HG02610 (cell line): Measurements from ENCODE around the gene MVD.
A peak's percentile ranks its signal among the peaks of the same experiment; 100 is the strongest.
"Not testable (repeated sequence)": the region's sequence is repeated elsewhere in the genome, so short reads cannot be mapped to it uniquely, and the experiment has no call there.

ENCODE experiments used
- ATAC-seq: cut with Tn5 transposase; IDR thresholded peaks from one replicate; pipeline ENCODE4 v1.9.1; 2021; ENCODE audit warnings: mild to moderate bottlenecking, moderate library complexity; ENCODE audit not compliant: unreplicated experiment

The MVD gene

DNA sequence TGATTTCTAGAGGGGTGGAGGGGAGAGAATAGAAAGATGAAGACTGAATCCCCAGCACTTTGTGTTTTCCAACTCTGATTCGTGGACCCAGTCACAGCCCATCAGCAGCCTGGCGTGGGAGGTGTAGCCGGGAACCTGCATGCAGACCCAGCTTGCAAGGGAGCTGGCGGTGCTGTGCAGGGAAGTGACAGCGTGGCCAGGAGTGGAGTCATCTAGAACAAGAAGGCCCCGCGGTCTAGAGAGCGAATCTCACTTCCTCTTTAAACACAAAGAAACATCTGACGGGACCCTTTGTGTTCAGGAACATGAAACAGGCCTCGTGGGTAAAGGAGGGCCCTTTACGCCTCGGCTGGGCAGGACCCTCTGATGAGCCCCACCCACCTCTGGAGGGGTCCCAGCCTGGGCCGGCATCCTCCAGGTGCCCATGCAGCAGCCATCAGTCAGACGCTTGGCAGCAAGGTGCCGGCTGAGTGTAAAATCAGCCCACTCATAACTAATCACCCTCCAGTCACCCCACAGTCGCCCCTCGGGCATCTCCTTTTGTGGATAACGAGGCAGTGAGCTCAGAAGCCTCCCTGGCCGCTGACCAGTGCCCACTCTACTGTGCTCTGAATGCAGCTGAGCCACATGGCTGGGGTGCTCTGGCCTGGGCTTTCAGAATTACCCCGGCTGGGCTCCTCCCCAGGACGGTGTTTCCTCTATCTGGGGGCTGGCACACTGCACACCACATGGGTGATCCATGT, 19.0 kb upstream of the MVD start:
- ATAC-seq = peak; percentile 72

- ATAC-seq = no peak
Observed at GRCh38 chr16:88681084-88681680, 18.3 kb upstream of the MVD start.

DNA sequence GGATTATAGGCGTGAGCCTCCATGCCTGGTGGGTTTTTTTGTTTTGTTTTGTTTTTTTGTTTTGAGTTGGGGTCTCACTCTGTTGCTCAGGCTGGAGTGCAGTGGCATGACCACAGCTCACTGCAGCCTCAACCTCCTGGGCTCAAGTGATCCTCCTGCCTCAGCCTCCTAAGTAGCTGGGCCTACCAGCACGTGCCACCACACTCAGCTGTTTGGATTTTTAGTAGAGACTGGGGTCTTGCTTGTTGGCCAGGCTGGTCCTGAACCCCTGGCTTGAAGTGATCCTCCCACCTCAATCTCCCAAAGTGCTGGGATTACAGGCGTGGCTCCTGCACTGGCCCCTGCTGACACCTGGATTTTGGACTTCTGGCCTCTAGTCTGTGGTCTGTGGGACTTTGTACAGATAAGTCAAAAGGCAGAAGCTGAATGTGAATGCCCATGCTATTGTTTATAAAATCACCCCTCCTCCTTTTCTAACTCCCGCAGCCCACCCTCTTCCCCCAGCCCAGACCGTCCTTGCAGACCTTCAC, 17.7 kb upstream of the MVD start:
- no peak for ATAC-seq

DNA sequence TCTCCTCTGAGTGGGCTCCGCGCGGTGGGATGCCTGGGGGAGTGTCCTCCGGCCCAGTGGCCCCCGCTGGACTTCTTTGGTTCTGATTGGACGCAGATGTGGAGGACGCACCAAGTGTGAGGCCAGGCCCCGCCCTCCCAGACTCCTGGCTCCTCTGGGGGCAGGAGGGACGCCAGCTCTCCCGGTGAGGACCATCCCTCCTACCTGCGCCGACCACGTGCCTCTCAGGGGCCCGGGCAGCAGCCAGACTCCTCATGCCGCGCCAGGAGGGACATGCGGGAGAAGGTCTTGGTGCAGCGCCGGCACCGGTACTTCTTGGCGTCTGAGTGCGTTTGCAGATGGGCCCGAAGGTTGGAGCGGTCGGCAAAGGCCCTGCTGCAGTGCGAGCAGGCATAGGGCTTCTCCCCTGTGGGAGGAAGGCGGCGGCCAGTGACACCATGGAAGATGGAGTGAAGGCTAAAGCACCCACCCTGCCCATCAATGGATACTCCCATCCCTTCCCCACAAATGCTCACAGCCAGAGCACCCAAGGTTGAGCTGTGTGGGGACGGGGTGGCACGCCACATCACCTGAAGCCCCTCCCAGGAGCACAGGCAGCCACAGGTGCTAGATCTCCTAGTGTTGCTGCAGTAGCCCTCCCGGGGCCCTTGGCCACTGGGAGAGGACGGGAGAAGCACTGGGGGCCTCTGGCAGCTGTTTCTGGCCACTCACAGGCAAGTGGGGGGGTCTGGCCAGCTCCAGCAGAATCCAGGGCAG, 15.5 kb upstream of the MVD start:
- no peak for ATAC-seq

GRCh38 chr16:88677721-88678120, 14.8 kb upstream of the MVD start:
- no peak for ATAC-seq

DNA sequence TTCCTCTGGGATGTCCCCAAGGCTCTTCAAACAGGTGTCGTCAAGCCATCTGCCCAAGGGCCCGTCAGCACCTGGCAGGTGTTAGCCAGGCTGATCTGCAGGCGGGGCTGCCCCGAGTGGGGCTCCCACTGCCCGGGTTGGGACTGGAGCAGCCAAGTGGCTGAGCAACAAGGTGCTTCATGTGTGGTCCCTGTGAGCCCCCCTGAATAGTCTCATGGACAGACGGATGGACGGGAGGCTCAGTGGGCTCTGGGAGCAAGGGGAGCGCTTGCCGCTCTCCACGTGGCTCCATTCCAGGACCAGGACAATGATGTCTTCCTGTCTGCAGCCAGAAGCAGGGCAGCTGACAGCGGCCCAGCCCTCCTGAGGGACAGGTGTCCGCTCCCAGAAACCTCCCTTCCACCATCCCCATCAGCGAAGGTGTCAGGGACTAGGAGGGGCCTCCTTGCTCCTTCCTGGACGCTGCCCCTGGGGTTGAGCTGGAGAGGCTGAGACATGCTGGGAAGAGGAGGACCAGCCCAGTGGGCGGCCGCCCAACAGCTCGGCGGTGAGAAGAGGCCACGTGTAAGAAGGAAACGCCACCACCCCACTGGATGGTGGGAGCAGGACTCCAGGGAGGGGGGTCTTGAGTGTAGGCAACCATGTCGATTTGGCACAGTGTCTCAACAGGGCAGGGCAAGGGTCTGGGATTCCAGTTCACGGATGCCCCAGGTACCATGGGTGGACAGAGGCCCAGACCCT, 13.8 kb upstream of the MVD start:
- no peak for ATAC-seq

GRCh38 chr16:88673716-88674379, 11.0 kb upstream of the MVD start:
- ATAC-seq = no peak

- ATAC-seq = no peak
Observed at GRCh38 chr16:88672776-88673175, 9.9 kb upstream of the MVD start.

- ATAC-seq = no peak
Observed at GRCh38 chr16:88671806-88672205, 8.9 kb upstream of the MVD start.

DNA sequence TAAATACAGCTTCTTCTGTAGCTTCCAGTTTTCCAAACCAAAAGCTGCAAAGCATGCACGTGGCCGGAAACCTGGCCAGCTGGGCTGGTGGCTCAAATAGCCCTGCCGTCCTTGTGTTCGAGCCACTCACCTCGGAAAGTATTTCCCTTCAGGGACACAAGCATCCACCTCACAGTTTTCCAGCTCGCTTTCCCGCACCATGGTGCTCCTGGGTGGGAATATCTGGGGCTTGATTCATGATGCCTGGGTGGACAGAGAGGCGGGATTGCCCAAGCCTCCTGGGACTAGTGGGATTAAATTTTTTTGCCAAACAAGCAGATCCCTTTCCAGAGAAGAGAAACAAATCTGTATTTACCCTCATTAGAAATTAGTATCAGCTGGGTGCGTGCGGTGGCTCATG, 7.1 kb upstream of the MVD start:
- ATAC-seq = no peak

DNA sequence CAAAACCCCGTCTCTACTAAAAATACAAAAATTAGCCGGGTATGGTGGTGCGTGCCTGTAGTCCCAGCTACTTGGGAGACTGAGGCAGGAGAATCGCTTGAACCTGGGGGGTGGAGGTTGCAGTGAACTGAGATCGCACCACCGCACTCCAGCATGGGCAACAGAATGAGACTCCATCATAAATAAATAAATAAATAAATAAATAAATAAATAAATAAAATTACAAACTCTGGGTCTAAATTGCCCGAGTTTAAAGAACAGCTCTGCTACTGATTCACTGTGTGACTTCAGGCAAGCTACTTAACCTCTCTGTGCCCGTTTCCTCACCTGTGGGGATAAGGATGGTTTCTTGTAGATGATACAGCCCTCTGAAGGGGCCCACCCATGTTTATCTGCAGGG, 6.6 kb upstream of the MVD start:
- ATAC-seq = not testable (repeated sequence)

GRCh38 chr16:88667461-88667860, 4.6 kb upstream of the MVD start:
- no peak for ATAC-seq

DNA sequence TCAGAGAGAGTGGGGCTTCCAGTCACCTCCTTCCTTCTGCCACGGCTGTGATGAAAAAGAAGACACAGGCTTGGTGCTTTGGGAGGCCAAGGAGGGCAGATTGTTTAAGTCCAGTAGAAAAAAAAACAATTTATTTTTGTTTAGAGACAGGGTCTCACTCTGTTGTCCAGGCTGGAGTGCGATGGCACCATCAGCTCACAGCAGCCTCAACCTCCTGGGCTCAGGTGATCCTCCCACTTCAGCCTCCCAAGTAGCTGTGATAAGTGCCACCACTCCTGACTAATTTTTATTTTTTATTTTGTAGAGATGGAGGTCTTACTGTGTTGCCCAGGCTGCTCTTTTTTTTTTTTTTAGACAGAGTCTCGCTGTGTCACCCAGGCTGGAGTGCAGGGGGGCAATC, 2.7 kb upstream of the MVD start:
- ATAC-seq = no peak

GRCh38 chr16:88665148-88665547, 2.3 kb upstream of the MVD start:
- ATAC-seq = no peak

DNA sequence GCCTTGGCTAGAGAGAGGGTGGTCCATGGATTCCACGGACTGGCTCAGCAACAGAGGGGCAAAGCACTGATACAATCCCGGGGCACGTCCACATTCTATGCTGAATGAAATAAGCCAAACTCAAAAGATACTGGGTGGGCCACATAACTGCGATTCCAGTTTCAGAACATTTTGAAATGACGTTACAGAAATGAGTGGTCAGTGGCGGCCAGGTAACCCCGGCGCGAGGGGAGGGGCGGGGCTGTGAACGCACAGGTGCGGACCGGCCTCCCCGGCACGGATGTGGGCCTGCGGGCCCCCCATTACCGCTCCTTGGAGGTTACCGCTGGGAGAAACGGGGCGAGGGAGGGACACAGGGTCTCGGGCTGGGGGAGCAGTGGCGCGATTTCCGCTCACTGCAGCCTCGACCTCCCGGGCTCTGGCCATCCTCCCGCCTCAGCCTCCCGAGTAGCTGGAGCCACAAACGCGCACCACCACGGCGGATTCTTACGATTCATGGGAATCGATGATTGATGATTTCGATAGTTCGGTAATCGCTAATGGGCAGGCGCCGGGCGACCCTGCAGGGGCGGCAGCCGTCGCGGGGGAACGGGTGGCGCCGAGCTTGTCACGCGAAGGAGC, 559 bp downstream of the MVD start:
- no peak for ATAC-seq

GRCh38 chr16:88661468-88661867, 1.4 kb downstream of the MVD start:
- no peak for ATAC-seq

DNA sequence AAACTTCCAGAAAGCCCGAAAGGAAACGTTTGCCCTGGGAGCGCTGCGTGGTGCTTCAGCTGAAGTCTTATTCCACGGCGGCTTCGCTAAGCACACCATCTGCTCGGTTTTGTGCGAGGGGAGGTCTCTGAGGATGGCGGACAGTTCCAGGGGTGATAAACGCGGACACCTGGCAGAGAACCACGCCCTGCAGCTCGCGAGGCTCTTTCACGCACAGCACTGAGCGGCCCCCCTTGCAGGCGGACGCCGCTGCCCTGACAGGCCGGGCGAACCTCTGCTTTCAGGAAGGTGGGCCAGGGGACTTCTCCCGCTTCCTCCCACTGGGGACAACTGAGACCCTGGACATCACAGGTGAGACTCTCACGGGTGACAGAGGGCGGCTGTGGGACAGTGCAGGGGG, 3.7 kb downstream of the MVD start:
- ATAC-seq = no peak

- no peak for ATAC-seq
Observed at GRCh38 chr16:88658714-88659113, 4.2 kb downstream of the MVD start.

DNA sequence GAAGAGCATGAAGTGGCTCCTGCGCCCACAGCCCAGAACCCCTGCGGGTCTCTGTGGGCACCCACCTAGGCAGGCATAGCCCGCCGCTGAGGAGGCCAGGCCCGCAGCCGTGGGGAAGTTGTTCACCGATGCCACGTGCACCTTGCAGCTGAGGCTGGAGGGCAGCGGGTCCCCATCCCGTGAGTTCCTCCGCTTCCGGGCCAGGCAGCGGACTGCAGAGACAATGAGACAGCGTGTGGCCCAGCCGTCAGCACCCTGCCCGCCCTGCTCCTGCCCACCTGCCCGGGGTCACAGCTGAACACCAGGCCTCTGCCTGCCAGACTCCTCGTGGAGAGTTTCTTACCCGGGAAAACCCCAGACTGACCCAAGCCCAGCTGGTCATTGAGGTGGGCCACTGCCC, 5.5 kb downstream of the MVD start:
- no peak for ATAC-seq

DNA sequence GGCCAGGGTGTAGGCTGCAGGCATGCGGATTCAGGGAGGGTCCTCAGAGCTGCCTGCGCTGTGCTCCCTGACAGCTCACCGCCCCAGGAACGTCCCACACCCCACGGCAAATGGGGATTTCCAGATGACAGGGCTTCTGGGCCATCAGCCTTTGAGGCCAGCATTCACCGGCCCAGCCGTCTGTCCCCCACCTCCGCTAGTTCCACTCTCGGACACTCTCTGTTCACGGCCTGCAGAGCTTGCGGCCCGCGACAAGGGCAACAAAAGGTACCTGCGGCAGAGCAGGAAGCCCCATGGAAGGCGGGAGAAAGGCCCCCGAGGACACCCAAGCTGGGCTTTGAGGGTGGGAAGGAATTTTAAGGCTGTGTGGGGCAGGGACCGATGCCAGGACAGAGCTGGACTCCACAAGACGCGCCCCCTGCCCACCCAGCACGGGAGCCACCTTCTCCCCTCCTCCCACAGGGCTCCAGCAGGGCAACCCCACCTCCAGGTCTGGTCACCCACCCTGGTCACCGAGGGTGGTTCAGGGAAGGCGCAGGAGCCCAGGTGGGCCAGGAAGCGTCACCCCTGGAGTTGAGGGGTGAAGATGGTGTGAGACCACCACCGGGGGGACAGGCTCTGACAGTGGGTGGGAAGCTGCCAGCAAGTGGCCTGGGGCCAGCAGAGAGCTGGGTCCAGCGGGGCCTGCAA, 6.5 kb downstream of the MVD start:
- ATAC-seq = no peak
